GM23338 (cell line): ENCODE data around the gene BCL2L2. TPM values are rescaled to one million over a fixed set of nuclear protein-coding genes. Genes with fewer than 3 reads are reported as not detected.

Experiments
- ATAC-seq: fragments of 200-7000 bp; cut with Tn5 transposase; 3 replicates; pipeline ENCODE4 v1.9.1; 2020
- DNase-seq: peaks from one replicate; pipeline ENCODE4 v3.0.0-alpha.2; 2015; ENCODE audit warnings: low spot score
- H2AFZ ChIP-seq: fragments of 200-600 bp; sonication (generic); 2 replicates; pipeline ENCODE4 v1.8.0; 2016; ENCODE audit warnings: antibody characterized with exemption, mild to moderate bottlenecking, moderate library complexity
- H3F3A ChIP-seq: fragments of 200-600 bp; sonication (generic); replicated peaks from 2 replicates; pipeline ENCODE4 v1.8.0; 2017; ENCODE audit warnings: antibody characterized with exemption, mixed run types, low read depth
- H3K27ac ChIP-seq: fragments of 200-600 bp; sonication (generic); 2 replicates; pipeline ENCODE4 v1.6.1; 2016; ENCODE audit warnings: low read depth
- H3K27me3 ChIP-seq: fragments of 200-600 bp; sonication (generic); 2 replicates; pipeline ENCODE4 v1.8.0; 2016; ENCODE audit warnings: mild to moderate bottlenecking, mixed run types, moderate library complexity; ENCODE audit not compliant: insufficient read depth
- H3K36me3 ChIP-seq: fragments of 200-600 bp; sonication (generic); 2 replicates; pipeline ENCODE4 v1.8.0; 2016; ENCODE audit warnings: mild to moderate bottlenecking; ENCODE audit not compliant: insufficient read depth
- H3K4me1 ChIP-seq: fragments of 200-600 bp; sonication (generic); 2 replicates; pipeline ENCODE4 v1.8.0; 2016; ENCODE audit warnings: mild to moderate bottlenecking, moderate library complexity; ENCODE audit not compliant: insufficient read depth
- H3K4me2 ChIP-seq: fragments of 200-600 bp; sonication (generic); 2 replicates; pipeline ENCODE4 v1.7.1; 2017; ENCODE audit warnings: mixed run types
- H3K4me3 ChIP-seq: fragments of 200-600 bp; sonication (generic); 2 replicates; pipeline ENCODE4 v1.6.1; 2016; ENCODE audit warnings: mixed run types
- H3K79me2 ChIP-seq: fragments of 200-600 bp; sonication (generic); replicated peaks from 2 replicates; pipeline ENCODE4 v1.8.0; 2017; ENCODE audit warnings: mild to moderate bottlenecking; ENCODE audit not compliant: insufficient read depth
- H3K9me2 ChIP-seq: fragments of 200-600 bp; sonication (generic); 2 replicates; pipeline ENCODE4 v1.8.0; 2017; ENCODE audit not compliant: insufficient read depth
- H4K20me1 ChIP-seq: fragments of 200-600 bp; sonication (generic); replicated peaks from 2 replicates; pipeline ENCODE4 v1.8.0; 2017; ENCODE audit warnings: mild to moderate bottlenecking; ENCODE audit not compliant: insufficient read depth
- H3K27ac Mint-ChIP-seq: 2 replicates; pipeline ENCODE4 v1.8.0; 2020; ENCODE audit warnings: inconsistent platforms, mild to moderate bottlenecking, moderate library complexity, mixed read lengths
- H3K27me3 Mint-ChIP-seq: 3 replicates; pipeline ENCODE4 v1.8.0; 2022; ENCODE audit warnings: low read depth, mild to moderate bottlenecking, moderate library complexity, mixed read lengths, inconsistent platforms; ENCODE audit not compliant: insufficient read depth, poor library complexity
- H3K36me3 Mint-ChIP-seq: 3 replicates; pipeline ENCODE4 v1.8.0; 2021; ENCODE audit warnings: low read depth, mild to moderate bottlenecking, inconsistent platforms, moderate library complexity, mixed read lengths
- H3K4me1 Mint-ChIP-seq: 3 replicates; pipeline ENCODE4 v1.8.0; 2020; ENCODE audit warnings: mild to moderate bottlenecking, inconsistent platforms, mixed read lengths
- H3K4me3 Mint-ChIP-seq: 3 replicates; pipeline ENCODE4 v1.8.0; 2021; ENCODE audit warnings: moderate library complexity, mild to moderate bottlenecking, inconsistent platforms, mixed read lengths
- H3K9me3 Mint-ChIP-seq: 3 replicates; pipeline ENCODE4 v1.8.0; 2020; ENCODE audit warnings: moderate library complexity, mild to moderate bottlenecking, inconsistent platforms, mixed read lengths
- CREB1 ChIP-seq: fragments of 250-450 bp; sonication (Bioruptor Pico); IDR thresholded peaks from 2 replicates; pipeline ENCODE4 v1.5.0; 2020; ENCODE audit warnings: low read depth, mild to moderate bottlenecking, moderate library complexity
- EZH2 ChIP-seq: fragments of 200-600 bp; sonication (generic); IDR thresholded peaks from one replicate; pipeline ENCODE4 v1.8.0; 2017; ENCODE audit warnings: antibody characterized with exemption, mild to moderate bottlenecking, low read depth; ENCODE audit not compliant: unreplicated experiment
- EZH2phosphoT487 ChIP-seq: fragments of 200-600 bp; sonication (generic); IDR thresholded peaks from one replicate; pipeline ENCODE4 v1.8.1; 2018; ENCODE audit warnings: antibody characterized with exemption; ENCODE audit not compliant: unreplicated experiment
- JUNB ChIP-seq: IDR thresholded peaks from one replicate; pipeline ENCODE4 v1.6.1; 2016; ENCODE audit warnings: antibody characterized with exemption; ENCODE audit not compliant: unreplicated experiment
- NANOG ChIP-seq: IDR thresholded peaks from 2 replicates; pipeline ENCODE4 v1.6.1; 2016; ENCODE audit warnings: antibody characterized with exemption, borderline replicate concordance
- POLR2AphosphoS5 ChIP-seq: IDR thresholded peaks from 2 replicates; pipeline ENCODE4 v1.6.1; 2016; ENCODE audit warnings: antibody characterized with exemption, low read depth
- STAT1 ChIP-seq: IDR thresholded peaks from one replicate; pipeline ENCODE4 v1.6.1; 2016; ENCODE audit warnings: antibody characterized with exemption; ENCODE audit not compliant: unreplicated experiment
- ZNF114 ChIP-seq: fragments of 250-450 bp; sonication (Bioruptor Pico); IDR thresholded peaks from 2 replicates; pipeline ENCODE4 v1.5.0; 2020; ENCODE audit warnings: mild to moderate bottlenecking, moderate library complexity
- ZNF331 ChIP-seq: fragments of 250-450 bp; sonication (Bioruptor Pico); IDR thresholded peaks from 2 replicates; pipeline ENCODE4 v1.5.0; 2020; ENCODE audit warnings: low read depth, mild to moderate bottlenecking, moderate library complexity
- polyA plus RNA-seq: library from polyadenylated mRNA; unstranded; fragments of >200 nt; fragmentation: Nextera tagmentation; extraction: Ambion mirVana; gene quantifications from 2 replicates; pipeline ENCODE4 v1.2.1, GENCODE V29; 2016
- total RNA-seq: library from RNA; depleted of rRNA; stranded (reverse); fragments of >200 nt; shearing (Covaris generic); gene quantifications from 2 replicates; pipeline ENCODE4 v1.2.3, GENCODE V29; 2014
- TF ChIP-seq, protein P1 (sequence below): IDR thresholded peaks from 2 replicates; pipeline ENCODE4 v1.6.1; 2016; ENCODE audit warnings: antibody characterized with exemption
- TF ChIP-seq, protein P2 (sequence below), 2 experiments: fragments of 200-600 bp in 1 of 2; sonication (generic) in 1 of 2; conservative IDR thresholded peaks; 2 replicates each; pipeline versions ENCODE4 v1.5.1 to v1.6.1; 2016 to 2017; ENCODE audit warnings: antibody characterized with exemption in 2 of 2, low read depth in 2 of 2, mild to moderate bottlenecking in 2 of 2, moderate library complexity in 1 of 2
- TF ChIP-seq, protein P3 (sequence below): fragments of 250-450 bp; sonication (Bioruptor Pico); IDR thresholded peaks from 2 replicates; pipeline ENCODE4 v1.5.0; 2020; ENCODE audit warnings: mild to moderate bottlenecking, moderate library complexity
- TF ChIP-seq, protein P4 (sequence below): IDR thresholded peaks from one replicate; pipeline ENCODE4 v1.6.1; 2018; ENCODE audit warnings: antibody characterized with exemption; ENCODE audit not compliant: unreplicated experiment

BCL2L2 gene
- total and polyA plus RNA-seq, 2 experiments from 2014 or later: 3.5 to 12.3 TPM

DNA sequence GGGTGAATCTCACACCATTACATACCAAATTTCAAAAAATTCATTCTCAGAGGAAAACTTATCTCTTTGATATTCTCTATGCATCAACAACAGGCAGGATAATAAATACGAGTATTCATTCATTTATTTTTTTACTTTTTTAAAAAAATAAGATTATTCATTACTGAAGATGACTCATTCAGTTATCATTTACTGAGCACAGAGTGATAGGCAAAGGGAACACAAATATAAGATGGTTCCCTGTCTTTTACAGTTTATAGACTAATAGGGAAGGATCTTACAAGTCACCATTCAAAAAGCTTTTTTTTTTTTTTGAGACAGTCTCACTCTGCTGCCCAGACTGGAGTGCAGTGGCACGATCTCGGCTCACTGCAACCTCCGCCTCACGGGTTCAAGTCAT, 9.7 kb downstream of the BCL2L2 start:
- no peak overlapping the region for H3K4me3 Mint-ChIP-seq
- H3K27me3 Mint-ChIP-seq: peaks cover 7% of the 10 kb centered on the region
- H4K20me1 ChIP-seq: no peaks in the 10 kb centered on the region; the same call in 1 of the 2 replicates
- H3K36me3 ChIP-seq: no peaks in the 10 kb centered on the region
- no peak overlapping the region for H3K27ac Mint-ChIP-seq
- H3K9me3 Mint-ChIP-seq: no peaks in the 10 kb centered on the region
- no peak overlapping the region for H2AFZ ChIP-seq
- H3K79me2 ChIP-seq: no peaks in the 10 kb centered on the region
- H3K4me1 ChIP-seq: peaks cover 4% of the 10 kb centered on the region; the same call in 1 of the 2 replicates
- H3K27me3 ChIP-seq: no peaks in the 10 kb centered on the region
- H3K9me2 ChIP-seq: peaks cover 7% of the 10 kb centered on the region; the same call in 1 of the 2 replicates
- DNase-seq: no peak
- ATAC-seq: no peak
- TF ChIP-seq, protein P1, sequence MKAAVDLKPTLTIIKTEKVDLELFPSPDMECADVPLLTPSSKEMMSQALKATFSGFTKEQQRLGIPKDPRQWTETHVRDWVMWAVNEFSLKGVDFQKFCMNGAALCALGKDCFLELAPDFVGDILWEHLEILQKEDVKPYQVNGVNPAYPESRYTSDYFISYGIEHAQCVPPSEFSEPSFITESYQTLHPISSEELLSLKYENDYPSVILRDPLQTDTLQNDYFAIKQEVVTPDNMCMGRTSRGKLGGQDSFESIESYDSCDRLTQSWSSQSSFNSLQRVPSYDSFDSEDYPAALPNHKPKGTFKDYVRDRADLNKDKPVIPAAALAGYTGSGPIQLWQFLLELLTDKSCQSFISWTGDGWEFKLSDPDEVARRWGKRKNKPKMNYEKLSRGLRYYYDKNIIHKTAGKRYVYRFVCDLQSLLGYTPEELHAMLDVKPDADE: no peak
- no peak for TF ChIP-seq EZH2phosphoT487
- TF ChIP-seq STAT1: no peak
- TF ChIP-seq ZNF114: no peak
- TF ChIP-seq, protein P2, sequence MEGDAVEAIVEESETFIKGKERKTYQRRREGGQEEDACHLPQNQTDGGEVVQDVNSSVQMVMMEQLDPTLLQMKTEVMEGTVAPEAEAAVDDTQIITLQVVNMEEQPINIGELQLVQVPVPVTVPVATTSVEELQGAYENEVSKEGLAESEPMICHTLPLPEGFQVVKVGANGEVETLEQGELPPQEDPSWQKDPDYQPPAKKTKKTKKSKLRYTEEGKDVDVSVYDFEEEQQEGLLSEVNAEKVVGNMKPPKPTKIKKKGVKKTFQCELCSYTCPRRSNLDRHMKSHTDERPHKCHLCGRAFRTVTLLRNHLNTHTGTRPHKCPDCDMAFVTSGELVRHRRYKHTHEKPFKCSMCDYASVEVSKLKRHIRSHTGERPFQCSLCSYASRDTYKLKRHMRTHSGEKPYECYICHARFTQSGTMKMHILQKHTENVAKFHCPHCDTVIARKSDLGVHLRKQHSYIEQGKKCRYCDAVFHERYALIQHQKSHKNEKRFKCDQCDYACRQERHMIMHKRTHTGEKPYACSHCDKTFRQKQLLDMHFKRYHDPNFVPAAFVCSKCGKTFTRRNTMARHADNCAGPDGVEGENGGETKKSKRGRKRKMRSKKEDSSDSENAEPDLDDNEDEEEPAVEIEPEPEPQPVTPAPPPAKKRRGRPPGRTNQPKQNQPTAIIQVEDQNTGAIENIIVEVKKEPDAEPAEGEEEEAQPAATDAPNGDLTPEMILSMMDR (conservative IDR thresholded peaks at IDR 0.05; ENCODE audit: low read depth in 2 of 2): no peak
- no peak for TF ChIP-seq CREB1 (CRISPR knock-in tag)
- TF ChIP-seq POLR2AphosphoS5: no peak
- TF ChIP-seq, protein P3, sequence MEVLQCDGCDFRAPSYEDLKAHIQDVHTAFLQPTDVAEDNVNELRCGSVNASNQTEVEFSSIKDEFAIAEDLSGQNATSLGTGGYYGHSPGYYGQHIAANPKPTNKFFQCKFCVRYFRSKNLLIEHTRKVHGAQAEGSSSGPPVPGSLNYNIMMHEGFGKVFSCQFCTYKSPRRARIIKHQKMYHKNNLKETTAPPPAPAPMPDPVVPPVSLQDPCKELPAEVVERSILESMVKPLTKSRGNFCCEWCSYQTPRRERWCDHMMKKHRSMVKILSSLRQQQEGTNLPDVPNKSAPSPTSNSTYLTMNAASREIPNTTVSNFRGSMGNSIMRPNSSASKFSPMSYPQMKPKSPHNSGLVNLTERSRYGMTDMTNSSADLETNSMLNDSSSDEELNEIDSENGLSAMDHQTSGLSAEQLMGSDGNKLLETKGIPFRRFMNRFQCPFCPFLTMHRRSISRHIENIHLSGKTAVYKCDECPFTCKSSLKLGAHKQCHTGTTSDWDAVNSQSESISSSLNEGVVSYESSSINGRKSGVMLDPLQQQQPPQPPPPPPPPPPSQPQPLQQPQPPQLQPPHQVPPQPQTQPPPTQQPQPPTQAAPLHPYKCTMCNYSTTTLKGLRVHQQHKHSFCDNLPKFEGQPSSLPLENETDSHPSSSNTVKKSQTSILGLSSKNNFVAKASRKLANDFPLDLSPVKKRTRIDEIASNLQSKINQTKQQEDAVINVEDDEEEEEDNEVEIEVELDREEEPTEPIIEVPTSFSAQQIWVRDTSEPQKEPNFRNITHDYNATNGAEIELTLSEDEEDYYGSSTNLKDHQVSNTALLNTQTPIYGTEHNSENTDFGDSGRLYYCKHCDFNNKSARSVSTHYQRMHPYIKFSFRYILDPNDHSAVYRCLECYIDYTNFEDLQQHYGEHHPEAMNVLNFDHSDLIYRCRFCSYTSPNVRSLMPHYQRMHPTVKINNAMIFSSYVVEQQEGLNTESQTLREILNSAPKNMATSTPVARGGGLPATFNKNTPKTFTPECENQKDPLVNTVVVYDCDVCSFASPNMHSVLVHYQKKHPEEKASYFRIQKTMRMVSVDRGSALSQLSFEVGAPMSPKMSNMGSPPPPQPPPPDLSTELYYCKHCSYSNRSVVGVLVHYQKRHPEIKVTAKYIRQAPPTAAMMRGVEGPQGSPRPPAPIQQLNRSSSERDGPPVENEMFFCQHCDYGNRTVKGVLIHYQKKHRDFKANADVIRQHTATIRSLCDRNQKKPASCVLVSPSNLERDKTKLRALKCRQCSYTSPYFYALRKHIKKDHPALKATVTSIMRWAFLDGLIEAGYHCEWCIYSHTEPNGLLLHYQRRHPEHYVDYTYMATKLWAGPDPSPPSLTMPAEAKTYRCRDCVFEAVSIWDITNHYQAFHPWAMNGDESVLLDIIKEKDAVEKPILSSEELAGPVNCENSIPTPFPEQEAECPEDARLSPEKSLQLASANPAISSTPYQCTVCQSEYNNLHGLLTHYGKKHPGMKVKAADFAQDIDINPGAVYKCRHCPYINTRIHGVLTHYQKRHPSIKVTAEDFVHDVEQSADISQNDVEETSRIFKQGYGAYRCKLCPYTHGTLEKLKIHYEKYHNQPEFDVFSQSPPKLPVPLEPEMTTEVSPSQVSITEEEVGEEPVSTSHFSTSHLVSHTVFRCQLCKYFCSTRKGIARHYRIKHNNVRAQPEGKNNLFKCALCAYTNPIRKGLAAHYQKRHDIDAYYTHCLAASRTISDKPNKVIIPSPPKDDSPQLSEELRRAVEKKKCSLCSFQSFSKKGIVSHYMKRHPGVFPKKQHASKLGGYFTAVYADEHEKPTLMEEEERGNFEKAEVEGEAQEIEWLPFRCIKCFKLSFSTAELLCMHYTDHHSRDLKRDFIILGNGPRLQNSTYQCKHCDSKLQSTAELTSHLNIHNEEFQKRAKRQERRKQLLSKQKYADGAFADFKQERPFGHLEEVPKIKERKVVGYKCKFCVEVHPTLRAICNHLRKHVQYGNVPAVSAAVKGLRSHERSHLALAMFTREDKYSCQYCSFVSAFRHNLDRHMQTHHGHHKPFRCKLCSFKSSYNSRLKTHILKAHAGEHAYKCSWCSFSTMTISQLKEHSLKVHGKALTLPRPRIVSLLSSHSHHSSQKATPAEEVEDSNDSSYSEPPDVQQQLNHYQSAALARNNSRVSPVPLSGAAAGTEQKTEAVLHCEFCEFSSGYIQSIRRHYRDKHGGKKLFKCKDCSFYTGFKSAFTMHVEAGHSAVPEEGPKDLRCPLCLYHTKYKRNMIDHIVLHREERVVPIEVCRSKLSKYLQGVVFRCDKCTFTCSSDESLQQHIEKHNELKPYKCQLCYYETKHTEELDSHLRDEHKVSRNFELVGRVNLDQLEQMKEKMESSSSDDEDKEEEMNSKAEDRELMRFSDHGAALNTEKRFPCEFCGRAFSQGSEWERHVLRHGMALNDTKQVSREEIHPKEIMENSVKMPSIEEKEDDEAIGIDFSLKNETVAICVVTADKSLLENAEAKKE (CRISPR knock-in tag): no peak
- no peak for TF ChIP-seq EZH2
- TF ChIP-seq, protein P4, sequence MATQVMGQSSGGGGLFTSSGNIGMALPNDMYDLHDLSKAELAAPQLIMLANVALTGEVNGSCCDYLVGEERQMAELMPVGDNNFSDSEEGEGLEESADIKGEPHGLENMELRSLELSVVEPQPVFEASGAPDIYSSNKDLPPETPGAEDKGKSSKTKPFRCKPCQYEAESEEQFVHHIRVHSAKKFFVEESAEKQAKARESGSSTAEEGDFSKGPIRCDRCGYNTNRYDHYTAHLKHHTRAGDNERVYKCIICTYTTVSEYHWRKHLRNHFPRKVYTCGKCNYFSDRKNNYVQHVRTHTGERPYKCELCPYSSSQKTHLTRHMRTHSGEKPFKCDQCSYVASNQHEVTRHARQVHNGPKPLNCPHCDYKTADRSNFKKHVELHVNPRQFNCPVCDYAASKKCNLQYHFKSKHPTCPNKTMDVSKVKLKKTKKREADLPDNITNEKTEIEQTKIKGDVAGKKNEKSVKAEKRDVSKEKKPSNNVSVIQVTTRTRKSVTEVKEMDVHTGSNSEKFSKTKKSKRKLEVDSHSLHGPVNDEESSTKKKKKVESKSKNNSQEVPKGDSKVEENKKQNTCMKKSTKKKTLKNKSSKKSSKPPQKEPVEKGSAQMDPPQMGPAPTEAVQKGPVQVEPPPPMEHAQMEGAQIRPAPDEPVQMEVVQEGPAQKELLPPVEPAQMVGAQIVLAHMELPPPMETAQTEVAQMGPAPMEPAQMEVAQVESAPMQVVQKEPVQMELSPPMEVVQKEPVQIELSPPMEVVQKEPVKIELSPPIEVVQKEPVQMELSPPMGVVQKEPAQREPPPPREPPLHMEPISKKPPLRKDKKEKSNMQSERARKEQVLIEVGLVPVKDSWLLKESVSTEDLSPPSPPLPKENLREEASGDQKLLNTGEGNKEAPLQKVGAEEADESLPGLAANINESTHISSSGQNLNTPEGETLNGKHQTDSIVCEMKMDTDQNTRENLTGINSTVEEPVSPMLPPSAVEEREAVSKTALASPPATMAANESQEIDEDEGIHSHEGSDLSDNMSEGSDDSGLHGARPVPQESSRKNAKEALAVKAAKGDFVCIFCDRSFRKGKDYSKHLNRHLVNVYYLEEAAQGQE: no peak
- no peak for TF ChIP-seq ZNF331 (CRISPR knock-in tag)
- TF ChIP-seq NANOG: no peak
- TF ChIP-seq JUNB: no peak
- 0 out of 3 replicates have a peak, but pooled peaks cover 4% of the 10 kb centered on the region for H3K36me3 Mint-ChIP-seq
- peaks cover 14% of the 10 kb centered on the region for H3K4me1 Mint-ChIP-seq
- H3K27ac ChIP-seq: no peak overlapping the region
- H3K4me3 ChIP-seq: no peak overlapping the region
- peaks cover 11% of the 10 kb centered on the region; the same call in 1 of the 2 replicates for H3F3A ChIP-seq
- no peak overlapping the region for H3K4me2 ChIP-seq
